ENCODE measurements around the gene BRD1.

BRD1 gene

DNA sequence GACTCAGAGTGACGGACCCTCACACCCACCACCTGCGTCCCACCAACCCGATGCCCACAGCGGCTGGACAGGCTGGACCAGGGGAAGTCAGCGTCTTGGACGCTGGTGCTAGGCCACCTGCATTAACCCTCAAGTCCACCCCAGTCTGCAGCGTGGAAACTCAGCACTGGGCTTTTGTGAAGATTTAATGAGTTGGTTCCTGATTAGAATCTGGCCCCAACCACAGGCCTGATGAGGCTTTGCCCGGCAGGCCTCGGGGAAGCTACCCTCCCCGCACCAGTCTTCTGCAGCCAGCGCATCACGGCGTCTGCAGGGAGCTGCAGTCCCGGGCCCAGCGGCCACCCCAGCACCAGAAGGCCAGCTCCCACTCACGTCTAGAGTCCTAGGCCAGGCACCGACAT is 101.0 kb downstream of the BRD1 start:
- no peak for DNase-seq (ENCODE audit: low read depth)

DNA sequence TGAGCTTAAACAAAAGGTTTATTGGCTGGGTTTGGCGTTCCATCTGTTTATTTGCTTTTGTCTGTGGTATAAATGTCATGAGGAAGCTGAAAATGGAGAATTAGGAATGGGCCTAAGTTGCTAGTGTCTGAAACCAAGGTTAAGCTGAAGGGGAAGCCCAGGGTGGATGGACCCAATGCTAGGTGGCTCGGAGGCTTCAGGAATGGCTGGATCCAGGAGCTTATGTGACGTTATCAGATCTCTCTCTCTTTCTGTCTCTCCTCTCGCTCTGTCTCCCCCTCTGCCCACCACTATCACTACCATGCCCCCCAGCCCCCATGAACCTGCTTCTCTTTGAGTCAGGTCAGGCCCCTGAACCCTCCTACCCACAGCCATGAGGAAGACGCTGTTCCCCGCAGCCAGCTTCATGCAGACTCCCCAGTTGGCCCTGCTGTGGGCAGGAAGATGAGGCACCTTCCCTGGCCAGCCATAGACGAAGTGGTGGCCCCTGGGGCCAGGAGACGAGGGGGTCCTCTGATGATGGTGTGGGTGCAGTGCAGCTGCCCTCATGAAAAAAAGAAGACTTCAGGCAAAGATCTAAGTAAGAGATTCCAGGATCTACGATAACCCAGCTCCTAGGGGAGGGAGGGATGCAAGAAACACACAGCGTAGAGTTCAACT is 101.5 kb downstream of the BRD1 start:
- no peak for DNase-seq (ENCODE audit: low read depth)

DNA sequence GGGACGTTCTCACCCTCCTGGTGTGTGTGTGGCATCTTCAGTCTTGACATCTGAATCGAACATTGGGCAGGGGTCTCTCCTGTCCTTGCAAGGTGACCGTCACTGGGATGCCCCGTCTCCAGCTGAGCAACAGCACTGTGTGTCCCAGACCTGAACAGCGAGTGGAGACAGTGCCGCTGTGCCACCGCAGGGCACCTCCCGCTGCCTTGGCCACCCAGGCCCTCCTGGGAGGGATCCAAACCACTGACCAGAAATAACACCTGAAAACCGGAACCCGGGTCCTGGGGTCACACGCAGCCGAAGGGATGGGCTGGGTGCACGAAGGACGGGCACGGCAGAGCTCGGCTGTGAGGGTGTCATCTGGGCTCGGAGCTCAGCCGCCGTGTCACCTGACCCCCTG is 102.2 kb downstream of the BRD1 start:
- DNase-seq (ENCODE audit: low read depth): no peak

DNA sequence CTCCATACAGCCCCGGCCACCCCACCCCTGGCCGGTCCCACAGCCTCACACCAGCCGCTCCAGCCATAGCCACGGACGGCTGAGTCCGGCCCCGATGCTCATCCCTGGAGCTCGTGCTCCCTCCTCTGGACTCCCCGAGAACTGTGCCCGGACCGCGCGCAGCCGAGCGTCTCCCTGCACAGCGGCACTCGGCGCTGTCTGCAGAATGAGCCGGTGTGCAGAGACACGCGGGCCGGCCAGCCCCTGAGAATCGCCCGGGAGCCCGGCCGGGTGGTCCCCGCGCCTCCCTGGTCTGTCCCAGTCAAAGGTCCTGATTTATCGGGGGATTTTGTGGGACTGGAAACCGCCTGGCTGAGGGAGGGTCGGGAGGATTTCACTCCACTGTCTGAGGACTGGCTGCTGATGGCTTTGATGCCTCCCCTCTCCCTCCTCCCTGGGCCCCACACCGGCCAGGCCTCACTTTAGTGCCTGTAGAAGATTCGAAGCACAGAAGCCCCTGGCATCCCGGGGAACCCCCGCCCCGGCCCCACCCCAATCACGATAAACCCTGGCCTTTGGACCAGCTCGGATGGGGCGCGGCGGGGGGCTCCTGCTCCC is 102.7 kb downstream of the BRD1 start:
- peak; percentile 2 for DNase-seq (ENCODE audit: low read depth)

DNA sequence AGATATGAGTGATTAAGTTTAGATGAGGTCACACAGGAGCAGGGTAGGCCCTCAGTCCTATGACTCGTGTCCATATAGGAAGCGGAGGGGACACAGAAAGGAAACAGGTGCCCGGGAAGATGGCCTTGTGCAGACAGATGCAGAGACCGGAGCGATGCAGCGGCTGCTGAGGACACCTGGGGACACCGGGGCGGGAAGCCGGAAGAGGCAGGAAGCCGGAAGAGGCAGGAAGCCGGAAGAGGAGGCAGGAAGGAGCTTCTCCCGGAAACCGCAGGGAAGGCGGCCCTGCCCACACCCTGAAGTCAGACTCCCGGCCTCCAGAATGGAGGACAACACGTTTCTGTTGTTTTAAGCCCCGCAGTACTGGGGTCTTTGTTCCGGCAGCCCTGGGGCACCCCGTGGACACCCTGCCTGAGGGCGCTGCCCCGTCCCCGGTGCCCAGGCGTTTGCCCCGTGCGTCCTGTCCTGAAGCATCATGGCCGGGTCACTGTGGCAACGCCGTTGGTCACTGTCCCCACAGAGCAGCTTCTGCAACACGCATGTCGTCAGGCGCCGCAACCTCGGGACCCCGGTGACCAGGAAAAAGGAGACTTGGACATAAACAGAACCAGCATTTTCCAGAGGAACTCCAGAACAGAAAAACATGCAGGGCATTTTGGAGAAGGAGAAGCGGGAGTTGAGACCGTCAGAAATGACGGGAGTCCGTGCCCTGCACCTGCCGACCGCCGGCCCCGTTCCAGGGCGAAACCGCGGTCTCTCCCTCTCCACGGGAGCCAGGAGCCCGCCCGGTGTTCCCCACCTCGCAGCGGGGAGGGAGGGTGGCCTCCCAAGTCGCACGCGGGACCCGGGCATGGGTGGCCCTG is 103.4 kb downstream of the BRD1 start:
- DNase-seq (ENCODE audit: low read depth): no peak

DNA sequence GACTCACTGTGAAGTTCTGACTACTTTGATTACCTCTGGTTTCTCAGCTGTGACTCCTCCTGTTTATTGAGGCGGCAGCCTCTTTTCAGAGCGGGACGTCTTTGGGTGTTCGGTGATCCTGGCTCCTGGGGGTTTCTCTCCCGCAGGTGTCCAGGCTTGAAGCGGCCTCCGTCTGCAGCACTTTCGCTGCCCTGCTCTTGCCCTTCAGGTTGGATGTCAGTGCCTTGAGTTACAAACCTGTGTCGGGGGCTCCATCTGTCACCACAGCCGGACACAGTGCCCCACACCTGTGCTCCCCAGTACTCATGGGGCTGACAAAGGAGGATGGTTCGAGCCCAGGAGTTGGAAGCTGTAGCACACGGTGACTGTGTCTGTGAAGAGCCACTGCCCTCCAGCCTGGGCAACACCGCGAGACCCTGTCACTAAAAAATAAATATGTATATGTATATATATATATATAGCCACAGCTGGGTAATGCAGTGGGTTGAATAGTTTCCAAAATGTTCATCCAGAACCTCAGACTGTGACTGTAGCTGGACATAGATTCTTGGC is 104.1 kb downstream of the BRD1 start:
- DNase-seq (ENCODE audit: low read depth): no peak
